ENCODE results near the gene ZNF804A. TPM values are rescaled to one million over a fixed set of nuclear protein-coding genes. Genes with fewer than 3 reads are reported as not detected.
"Not testable (repeated sequence)": the region's sequence is repeated elsewhere in the genome, so short reads cannot be mapped to it uniquely, and the experiment has no call there.

Gene ZNF804A
- total RNA-seq, 1 donor = 10.8 TPM

DNA sequence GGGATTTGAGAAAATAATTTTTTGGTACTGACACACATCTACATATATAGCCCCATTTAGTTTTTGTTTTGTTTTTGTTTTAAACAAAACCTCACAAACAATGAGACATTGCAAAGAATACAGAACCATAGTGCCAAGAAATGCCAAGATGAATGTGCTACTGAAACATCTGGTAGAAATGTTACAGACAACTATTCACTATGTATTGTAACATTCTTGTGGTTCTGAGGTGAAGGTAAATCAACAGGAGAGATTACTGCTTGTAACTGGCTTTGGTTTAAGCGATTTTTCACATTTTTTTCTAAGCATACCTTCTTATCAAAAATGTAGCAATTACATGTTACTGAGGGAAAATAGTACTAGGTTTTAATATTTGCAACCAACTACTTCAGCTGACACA lies 281.3 kb downstream of the ZNF804A start:
- H3K4me3 ChIP-seq (ENCODE audit: low read depth, low read length) = no peak overlapping the region
- no peak for DNase-seq (ENCODE audit: low read depth)
- TF ChIP-seq, protein P1, sequence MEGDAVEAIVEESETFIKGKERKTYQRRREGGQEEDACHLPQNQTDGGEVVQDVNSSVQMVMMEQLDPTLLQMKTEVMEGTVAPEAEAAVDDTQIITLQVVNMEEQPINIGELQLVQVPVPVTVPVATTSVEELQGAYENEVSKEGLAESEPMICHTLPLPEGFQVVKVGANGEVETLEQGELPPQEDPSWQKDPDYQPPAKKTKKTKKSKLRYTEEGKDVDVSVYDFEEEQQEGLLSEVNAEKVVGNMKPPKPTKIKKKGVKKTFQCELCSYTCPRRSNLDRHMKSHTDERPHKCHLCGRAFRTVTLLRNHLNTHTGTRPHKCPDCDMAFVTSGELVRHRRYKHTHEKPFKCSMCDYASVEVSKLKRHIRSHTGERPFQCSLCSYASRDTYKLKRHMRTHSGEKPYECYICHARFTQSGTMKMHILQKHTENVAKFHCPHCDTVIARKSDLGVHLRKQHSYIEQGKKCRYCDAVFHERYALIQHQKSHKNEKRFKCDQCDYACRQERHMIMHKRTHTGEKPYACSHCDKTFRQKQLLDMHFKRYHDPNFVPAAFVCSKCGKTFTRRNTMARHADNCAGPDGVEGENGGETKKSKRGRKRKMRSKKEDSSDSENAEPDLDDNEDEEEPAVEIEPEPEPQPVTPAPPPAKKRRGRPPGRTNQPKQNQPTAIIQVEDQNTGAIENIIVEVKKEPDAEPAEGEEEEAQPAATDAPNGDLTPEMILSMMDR (IDR thresholded peaks at IDR 0.05; ENCODE audit: insufficient read depth, low read depth, low read length) = no peak

DNA sequence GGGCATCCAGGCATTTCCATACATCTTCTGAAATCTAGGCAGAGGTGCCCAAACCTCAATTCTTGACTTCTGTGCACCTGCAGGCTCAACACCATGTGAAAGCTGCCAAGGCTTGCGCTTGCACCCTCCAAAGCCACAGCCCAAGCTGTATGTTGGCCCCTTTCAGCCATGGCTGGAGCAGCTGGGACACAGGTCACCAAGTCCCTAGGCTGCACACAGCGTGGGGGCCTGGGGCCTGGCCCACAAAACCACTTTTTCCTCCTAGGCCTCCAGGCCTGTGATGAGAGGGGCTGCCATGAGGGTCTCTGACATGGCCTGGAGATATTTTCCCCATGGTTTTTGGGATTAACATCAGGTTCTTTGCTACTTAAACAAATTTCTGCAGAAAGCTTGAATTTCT lies 288.3 kb downstream of the ZNF804A start:
- not testable (repeated sequence) for H3K4me3 ChIP-seq (ENCODE audit: low read depth, low read length); DNase-seq (ENCODE audit: low read depth)

DNA sequence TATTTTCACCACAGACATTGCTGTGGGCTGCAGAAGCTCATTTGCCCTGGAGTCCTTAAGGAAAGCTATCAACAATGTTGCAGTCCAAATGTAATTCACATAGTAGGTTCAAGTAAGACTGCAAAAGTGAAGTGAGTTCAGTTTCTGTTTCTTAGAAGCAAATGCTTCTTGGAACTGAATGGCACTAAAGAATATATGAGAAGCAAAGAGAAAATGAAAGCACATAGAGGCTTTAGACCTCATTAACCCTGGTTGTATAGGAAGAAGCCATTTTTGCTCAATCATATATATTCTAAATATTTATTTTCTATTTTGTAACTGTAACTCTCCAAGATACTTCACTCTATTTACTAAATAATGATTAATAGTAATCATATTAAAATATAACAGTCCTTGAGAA lies 292.0 kb downstream of the ZNF804A start:
- no peak for DNase-seq (ENCODE audit: low read depth)
- no peak overlapping the region for H3K4me3 ChIP-seq (ENCODE audit: low read depth, low read length)
- TF ChIP-seq, protein P1 (IDR thresholded peaks at IDR 0.05; ENCODE audit: insufficient read depth, low read depth, low read length) = no peak

DNA sequence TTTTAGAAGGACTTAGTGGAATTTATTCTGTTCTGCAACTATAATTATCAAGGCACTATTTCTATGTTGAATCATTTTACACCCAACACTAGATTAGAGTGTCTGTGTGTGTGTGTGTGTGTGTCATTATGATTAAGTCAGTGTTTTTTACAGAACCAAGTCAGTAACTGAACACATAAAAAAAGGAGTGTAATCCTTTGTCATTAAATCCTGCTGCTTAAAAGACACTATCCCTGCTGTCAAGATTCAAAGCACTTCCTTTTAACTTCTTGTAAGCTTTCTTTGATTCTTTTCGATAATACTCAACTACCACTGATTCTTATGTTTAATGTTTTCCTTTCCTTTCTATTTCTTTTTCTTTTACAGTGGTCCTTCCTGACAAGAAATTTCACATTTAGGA lies 306.7 kb downstream of the ZNF804A start:
- TF ChIP-seq, protein P1 (IDR thresholded peaks at IDR 0.05; ENCODE audit: insufficient read depth, low read depth, low read length) = no peak
- no peak for DNase-seq (ENCODE audit: low read depth)
- no peak overlapping the region for H3K4me3 ChIP-seq (ENCODE audit: low read depth, low read length)

DNA sequence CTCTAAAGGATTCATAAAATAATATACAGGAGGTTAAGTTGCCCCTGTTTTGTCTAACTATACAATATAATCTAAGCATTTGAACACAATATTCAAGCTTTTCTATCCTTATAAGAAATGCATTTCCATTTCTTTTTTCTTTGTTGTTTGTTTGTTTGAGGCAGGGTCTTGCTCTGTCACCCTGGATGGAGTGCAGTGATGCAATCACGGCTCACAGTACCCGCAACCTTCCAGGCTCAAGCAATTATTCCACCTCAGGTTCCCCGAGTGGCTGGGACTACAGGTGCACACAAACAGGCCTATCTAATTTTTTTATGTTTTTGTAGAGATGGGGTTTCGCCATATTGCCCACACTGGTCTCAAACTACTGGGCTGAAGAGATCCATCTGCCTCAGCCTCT lies 307.8 kb downstream of the ZNF804A start:
- TF ChIP-seq, protein P1 (IDR thresholded peaks at IDR 0.05; ENCODE audit: insufficient read depth, low read depth, low read length) = no peak
- no peak overlapping the region for H3K4me3 ChIP-seq (ENCODE audit: low read depth, low read length)
- no peak for DNase-seq (ENCODE audit: low read depth)

DNA sequence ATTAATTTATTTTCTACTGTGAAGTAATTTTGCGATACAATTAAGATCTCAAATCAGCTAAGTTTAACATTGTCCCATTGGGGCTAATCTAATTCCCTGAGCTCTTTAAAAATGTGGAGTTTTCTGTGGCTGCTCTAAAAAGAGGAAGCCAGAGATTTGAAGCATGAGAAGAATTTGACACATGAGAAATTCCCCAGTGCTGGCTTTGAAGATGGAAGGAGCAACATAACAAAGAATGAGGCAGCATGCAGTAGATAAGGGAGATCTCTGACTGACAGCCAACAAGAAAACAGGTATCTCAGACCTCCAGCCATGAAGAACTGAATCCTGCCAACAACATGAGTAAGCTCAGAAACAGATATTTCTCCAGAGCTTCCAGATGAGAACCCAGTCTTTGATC lies 308.4 kb downstream of the ZNF804A start:
- DNase-seq (ENCODE audit: low read depth) = no peak
- TF ChIP-seq, protein P1 (IDR thresholded peaks at IDR 0.05; ENCODE audit: insufficient read depth, low read depth, low read length) = no peak
- no peak overlapping the region for H3K4me3 ChIP-seq (ENCODE audit: low read depth, low read length)

DNA sequence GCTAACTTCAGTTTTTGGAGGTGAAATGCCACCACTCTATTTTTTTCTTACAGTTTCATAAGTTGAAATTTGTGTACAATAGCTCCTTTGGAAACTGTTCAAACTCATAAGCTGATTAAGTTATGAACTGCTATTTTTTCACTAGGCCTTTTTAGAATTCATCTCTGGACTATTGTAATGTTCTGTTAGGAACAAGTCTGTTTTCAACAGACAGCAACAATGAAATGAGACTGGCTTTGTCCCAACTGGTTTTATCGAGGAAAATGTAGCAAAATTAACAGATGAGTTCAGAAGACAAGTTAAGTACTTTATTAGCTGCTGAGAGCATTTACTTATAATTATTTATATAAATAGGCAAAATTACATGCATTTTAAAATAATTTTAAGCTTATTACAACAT lies 310.6 kb downstream of the ZNF804A start:
- H3K4me3 ChIP-seq (ENCODE audit: low read depth, low read length) = no peak overlapping the region
- TF ChIP-seq, protein P1 (IDR thresholded peaks at IDR 0.05; ENCODE audit: insufficient read depth, low read depth, low read length) = no peak
- no peak for DNase-seq (ENCODE audit: low read depth)

Data from fibroblast of villous mesenchyme (primary cell).